ENCODE measurements around the gene TBC1D1. TPM values are rescaled to one million over a fixed set of nuclear protein-coding genes. Genes with fewer than 3 reads are reported as not detected.

The TBC1D1 gene
- total RNA-seq, 1 donor from 2014 or later = 96.0 TPM

DNA sequence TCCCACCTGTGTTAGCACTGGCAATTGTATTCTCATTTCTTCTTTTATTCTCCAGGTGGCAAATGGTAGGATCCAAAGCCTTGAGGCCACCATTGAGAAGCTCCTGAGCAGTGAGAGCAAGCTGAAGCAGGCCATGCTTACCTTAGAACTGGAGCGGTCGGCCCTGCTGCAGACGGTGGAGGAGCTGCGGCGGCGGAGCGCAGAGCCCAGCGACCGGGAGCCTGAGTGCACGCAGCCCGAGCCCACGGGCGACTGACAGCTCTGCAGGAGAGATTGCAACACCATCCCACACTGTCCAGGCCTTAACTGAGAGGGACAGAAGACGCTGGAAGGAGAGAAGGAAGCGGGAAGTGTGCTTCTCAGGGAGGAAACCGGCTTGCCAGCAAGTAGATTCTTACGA lies 246.2 kb downstream of the TBC1D1 start:
- DNase-seq (ENCODE audit: extremely low spot score in 2 of 2) = no peak
- no peak overlapping the region for H3K4me3 ChIP-seq
- H3K36me3 ChIP-seq = peaks cover 0 to 15% of the 10 kb centered on the region in 2 donors
- no peak for TF ChIP-seq POLR2AphosphoS5 (IDR thresholded peaks at IDR 0.05; ENCODE audit: insufficient read depth in 1 of 2, low read depth in 1 of 2)
- TF ChIP-seq POLR2A (IDR thresholded peaks at IDR 0.05) = no peak
- TF ChIP-seq CTCF (IDR thresholded peaks at IDR 0.05) = no peak
- peaks cover 5% of the 10 kb centered on the region for H3K4me1 ChIP-seq
- H3K27me3 ChIP-seq = no peaks in the 10 kb centered on the region
- intact Hi-C loops (cut with DNase I) = no loop called here
- H3K27ac ChIP-seq = no peak overlapping the region
- H3K9me3 ChIP-seq = no peaks in the 10 kb centered on the region

GRCh38 chr4:38138363-38138762 lies 247.5 kb downstream of the TBC1D1 start:
- intact Hi-C loops (cut with DNase I) = no loop called here
- Histone ChIP-seq H3K4me1 (no peaks in the 10 kb centered on the region), H3K27me3 (no peaks in the 10 kb centered on the region), H3K4me3 (no peak overlapping the region), H3K9me3 (no peaks in the 10 kb centered on the region), H3K36me3 (peaks cover 0 to 15% of the 10 kb centered on the region in 2 donors), H3K27ac (no peak overlapping the region)
- TF ChIP-seq POLR2A (IDR thresholded peaks at IDR 0.05) (no peak), CTCF (IDR thresholded peaks at IDR 0.05) (no peak), POLR2AphosphoS5 (IDR thresholded peaks at IDR 0.05; ENCODE audit: insufficient read depth in 1 of 2, low read depth in 1 of 2) (no peak)
- DNase-seq (ENCODE audit: extremely low spot score in 2 of 2) = no peak

GRCh38 chr4:38139187-38139586 lies 248.3 kb downstream of the TBC1D1 start:
- no peaks in the 10 kb centered on the region for H3K9me3 ChIP-seq
- TF ChIP-seq CTCF (IDR thresholded peaks at IDR 0.05) (no peak), POLR2AphosphoS5 (IDR thresholded peaks at IDR 0.05; ENCODE audit: insufficient read depth in 1 of 2, low read depth in 1 of 2) (no peak), POLR2A (IDR thresholded peaks at IDR 0.05) (no peak)
- intact Hi-C loops (cut with DNase I) = no loop called here
- H3K4me3 ChIP-seq = no peak overlapping the region
- peaks cover 0 to 15% of the 10 kb centered on the region in 2 donors for H3K36me3 ChIP-seq
- H3K27ac ChIP-seq = no peak overlapping the region
- H3K27me3 ChIP-seq = no peaks in the 10 kb centered on the region
- DNase-seq (ENCODE audit: extremely low spot score in 2 of 2) = no peak
- no peaks in the 10 kb centered on the region for H3K4me1 ChIP-seq

DNA sequence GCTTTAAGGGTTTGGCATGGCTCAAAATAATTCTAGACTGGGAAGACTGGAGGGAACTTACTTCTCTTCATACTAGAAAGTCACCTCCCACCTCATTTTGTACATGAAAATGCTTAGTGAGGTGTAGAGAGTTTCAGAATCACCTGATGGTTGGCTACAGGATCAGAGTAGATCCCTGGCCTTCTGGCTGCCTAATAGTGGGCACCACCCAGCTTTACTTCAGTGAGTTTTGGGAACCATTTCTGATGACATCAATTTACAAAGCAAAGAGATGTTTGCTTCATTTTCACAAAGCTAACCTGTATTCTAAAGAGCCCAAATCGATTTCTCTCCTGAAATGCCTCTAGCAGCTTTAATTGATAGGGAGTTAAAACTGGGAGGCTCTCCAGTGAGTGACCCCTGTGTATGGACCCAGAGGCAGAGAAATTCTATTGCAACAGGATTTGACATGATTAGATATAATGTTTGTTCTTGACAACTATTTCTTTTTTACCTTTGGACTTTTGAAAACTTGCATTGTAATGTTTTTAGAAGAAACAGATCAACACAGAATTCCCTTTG lies 249.8 kb downstream of the TBC1D1 start:
- Histone ChIP-seq H3K27me3 (no peaks in the 10 kb centered on the region), H3K4me3 (no peak overlapping the region), H3K36me3 (peaks cover 0 to 15% of the 10 kb centered on the region in 2 donors), H3K4me1 (peaks cover 9% of the 10 kb centered on the region), H3K9me3 (no peaks in the 10 kb centered on the region), H3K27ac (no peak overlapping the region)
- intact Hi-C loops (cut with DNase I) = no loop called here
- TF ChIP-seq POLR2A (IDR thresholded peaks at IDR 0.05) = no peak
- no peak for TF ChIP-seq POLR2AphosphoS5 (IDR thresholded peaks at IDR 0.05; ENCODE audit: insufficient read depth in 1 of 2, low read depth in 1 of 2)
- no peak for DNase-seq (ENCODE audit: extremely low spot score in 2 of 2)

DNA sequence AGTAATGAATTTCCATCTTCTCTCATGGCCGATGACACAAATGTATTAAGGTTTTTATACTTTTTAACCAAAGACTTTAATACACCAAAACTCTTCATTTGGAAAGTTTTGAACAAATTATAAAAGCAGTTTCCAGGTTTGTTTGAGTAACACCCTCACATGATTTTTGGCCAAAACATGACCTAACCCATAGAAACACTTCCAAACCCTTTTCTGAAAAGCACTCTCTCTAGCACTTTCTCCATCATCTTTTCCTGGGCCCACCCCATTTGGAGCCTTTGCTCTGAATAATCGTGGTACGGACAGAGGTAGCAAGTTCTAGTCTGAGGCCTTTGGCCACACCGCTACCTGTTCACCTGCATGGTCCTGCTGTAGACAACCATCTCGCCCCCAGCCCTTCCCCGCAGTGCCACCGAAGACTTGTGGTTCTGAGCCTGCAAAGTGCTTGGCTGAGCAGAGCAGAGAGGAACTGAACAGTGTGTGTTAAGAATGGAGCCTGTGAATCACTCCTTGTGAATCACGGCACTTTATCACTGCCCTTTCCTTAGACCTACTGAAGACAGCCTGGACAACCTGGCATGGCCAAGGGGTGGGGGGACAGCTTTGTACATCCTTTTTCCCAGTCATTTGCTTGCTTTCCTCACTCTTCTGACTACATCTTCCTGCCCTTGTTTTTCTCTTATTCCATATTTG lies 251.1 kb downstream of the TBC1D1 start:
- Histone ChIP-seq H3K4me1 (peaks cover 10% of the 10 kb centered on the region), H3K36me3 (peaks cover 0 to 11% of the 10 kb centered on the region in 2 donors), H3K27ac (no peak overlapping the region), H3K4me3 (no peak overlapping the region), H3K9me3 (no peaks in the 10 kb centered on the region), H3K27me3 (no peaks in the 10 kb centered on the region)
- DNase-seq (ENCODE audit: extremely low spot score in 2 of 2) = no peak
- TF ChIP-seq CTCF (IDR thresholded peaks at IDR 0.05) = no peak
- no peak for TF ChIP-seq POLR2AphosphoS5 (IDR thresholded peaks at IDR 0.05; ENCODE audit: insufficient read depth in 1 of 2, low read depth in 1 of 2)
- no peak for TF ChIP-seq POLR2A (IDR thresholded peaks at IDR 0.05)
- intact Hi-C loops (cut with DNase I) = no loop called here

All from vagina (tissue), 2 donors.